ENCODE data around the gene ICOS. TPM values are rescaled to one million over a fixed set of nuclear protein-coding genes. Genes with fewer than 3 reads are reported as not detected.

Gene ICOS
- total and polyA plus RNA-seq, 2 of the 8 experiments (the other 6 are each of a cell fraction or from before 2014, with no cell fraction given): not detected

- no peak overlapping the region for H2BK15ac ChIP-seq (ENCODE audit: low read length)
- H2AK5ac ChIP-seq (ENCODE audit: low read depth, low read length): no peak overlapping the region
- no peaks in the 10 kb centered on the region for H3K79me1 ChIP-seq (ENCODE audit: low read depth, low read length)
- no peak overlapping the region for H3K23ac ChIP-seq (ENCODE audit: insufficient read length)
- no peak for FAIRE-seq
- no peaks in the 10 kb centered on the region for H3K27me3 ChIP-seq (replicated peaks in 1 of 4; ENCODE audit: control insufficient read depth in 3 of 4, extremely low read depth in 1 of 4, insufficient read depth in 3 of 4, low read length in 3 of 4)
- CTCF ChIA-PET (ENCODE audit: partially characterized antibody): interaction anchor here (0.7 to 1.7 kb wide), 3 partner anchors 9 to 462 kb away, joined by 3 to 6 read pairs (median 5); no protein-coding TSS in a partner anchor
- H2AFZ ChIP-seq (ENCODE audit: low read length): no peak overlapping the region
- H2BK5ac ChIP-seq (ENCODE audit: low read depth, low read length): no peak overlapping the region
- H3K4me3 ChIP-seq (ENCODE audit: extremely low read depth in 1 of 4, insufficient read depth in 2 of 4, low read depth in 3 of 4, low read length in 4 of 4): no peak overlapping the region
- no peak overlapping the region for H3K14ac ChIP-seq (ENCODE audit: insufficient read length)
- H4K8ac ChIP-seq (ENCODE audit: extremely low read depth, insufficient read depth, low read length): no peak overlapping the region
- POLR2A ChIA-PET (ENCODE audit: partially characterized antibody): no interaction called here
- no peaks in the 10 kb centered on the region; a peak in 1 of 8 replicates for H3K36me3 ChIP-seq (ENCODE audit: control insufficient read depth in 2 of 4, insufficient read depth in 4 of 4, low read length in 3 of 4)
- no peaks in the 10 kb centered on the region for H4K20me1 ChIP-seq (replicated peaks in 1 of 2; ENCODE audit: control insufficient read depth in 1 of 2, insufficient read depth in 2 of 2, low read length in 2 of 2)
- no peaks in the 10 kb centered on the region for H3K23me2 ChIP-seq (ENCODE audit: low read depth, low read length)
- WGBS, 2 experiments (ENCODE audit: extremely low coverage in 1 of 2, insufficient coverage in 1 of 2, insufficient read length in 1 of 2, insufficient replicate concordance in 2 of 2, low coverage in 1 of 2, low lambda C conversion rate in 2 of 2, missing lambda C conversion rate in 1 of 2): 76% methylated on average over 8 of the region's 8 CpGs; no CpG with 5 or more reads in 1 of the 2 experiments
- no peaks in the 10 kb centered on the region for H3K79me2 ChIP-seq (ENCODE audit: control insufficient read depth in 1 of 2, insufficient read depth in 2 of 2, low read length in 2 of 2)
- H2BK12ac ChIP-seq (ENCODE audit: low read depth, low read length): no peak overlapping the region
- no peak overlapping the region for H3K18ac ChIP-seq (ENCODE audit: extremely low read depth, low read length)
- no peak overlapping the region for H3K4ac ChIP-seq (replicated peaks; ENCODE audit: insufficient read length, low read depth, low read length)
- no peak for DNase-seq (ENCODE audit: low read depth in 1 of 2, low spot score in 2 of 2)
- no peak overlapping the region for H4K5ac ChIP-seq (ENCODE audit: insufficient read length, low read depth, low read length)
- H3K4me1 ChIP-seq (replicated peaks in 1 of 4; ENCODE audit: control insufficient read depth in 3 of 4, insufficient read depth in 4 of 4, low read length in 3 of 4): no peaks in the 10 kb centered on the region
- H4K91ac ChIP-seq (replicated peaks; ENCODE audit: insufficient read length, low read length): no peak overlapping the region
- H3K4me2 ChIP-seq (ENCODE audit: insufficient read depth in 1 of 2, low read depth in 2 of 2, low read length in 2 of 2): no peak overlapping the region
- TF ChIP-seq KDM4A (IDR thresholded peaks at IDR 0.05; ENCODE audit: low read depth, low read length, severe bottlenecking) (no peak), MAFK (IDR thresholded peaks at IDR 0.05; ENCODE audit: low read depth, low read length) (no peak), EGR1 (IDR thresholded peaks at IDR 0.05; ENCODE audit: borderline replicate concordance, low read depth, low read length) (no peak), RNF2 (IDR thresholded peaks at IDR 0.05; ENCODE audit: borderline replicate concordance, low read depth, low read length, missing control alignments, poor library complexity, severe bottlenecking) (no peak), SUZ12 (IDR thresholded peaks at IDR 0.05; ENCODE audit: low read length) (no peak), ATF2 (IDR thresholded peaks at IDR 0.05; ENCODE audit: low read length) (no peak), TEAD4 (IDR thresholded peaks at IDR 0.05; ENCODE audit: low read depth, low read length) (no peak), SIX5 (IDR thresholded peaks at IDR 0.05; ENCODE audit: low read depth, low read length) (no peak), SIN3A (conservative IDR thresholded peaks at IDR 0.05 in 1 of 2, IDR thresholded peaks at IDR 0.05 in 1 of 2; ENCODE audit: low read depth in 1 of 2, low read length in 2 of 2) (no peak), CTBP2 (IDR thresholded peaks at IDR 0.05; ENCODE audit: borderline replicate concordance, insufficient read depth, insufficient read length, low read length) (no peak)
- no peak overlapping the region for H2BK120ac ChIP-seq (replicated peaks; ENCODE audit: low read depth, low read length)
- no peak overlapping the region for H3K9ac ChIP-seq (replicated peaks in 1 of 4; ENCODE audit: extremely low read depth in 1 of 4, low read depth in 3 of 4, low read length in 3 of 4)
- H3K27ac ChIP-seq (ENCODE audit: low read depth, low read length): no peak overlapping the region
- H3K9me3 ChIP-seq (ENCODE audit: insufficient read depth in 2 of 2, low read depth in 1 of 2, low read length in 1 of 2): no peaks in the 10 kb centered on the region
- no peak overlapping the region for H3K56ac ChIP-seq (replicated peaks; ENCODE audit: insufficient read length, low read depth, low read length)
- H2BK20ac ChIP-seq (ENCODE audit: low read length): no peak overlapping the region
Observed at GRCh38 chr2:203934711-203935438, 1.7 kb upstream of the ICOS start.

All from H1 (cell line).